Superior temporal gyrus (tissue), 1 donor: ENCODE results near the gene ESPNL.

Experiments
- DNase-seq: peaks from one replicate; pipeline ENCODE4 v3.0.0-alpha.2; 2016; ENCODE audit errors: extremely low spot score

ESPNL gene

DNA sequence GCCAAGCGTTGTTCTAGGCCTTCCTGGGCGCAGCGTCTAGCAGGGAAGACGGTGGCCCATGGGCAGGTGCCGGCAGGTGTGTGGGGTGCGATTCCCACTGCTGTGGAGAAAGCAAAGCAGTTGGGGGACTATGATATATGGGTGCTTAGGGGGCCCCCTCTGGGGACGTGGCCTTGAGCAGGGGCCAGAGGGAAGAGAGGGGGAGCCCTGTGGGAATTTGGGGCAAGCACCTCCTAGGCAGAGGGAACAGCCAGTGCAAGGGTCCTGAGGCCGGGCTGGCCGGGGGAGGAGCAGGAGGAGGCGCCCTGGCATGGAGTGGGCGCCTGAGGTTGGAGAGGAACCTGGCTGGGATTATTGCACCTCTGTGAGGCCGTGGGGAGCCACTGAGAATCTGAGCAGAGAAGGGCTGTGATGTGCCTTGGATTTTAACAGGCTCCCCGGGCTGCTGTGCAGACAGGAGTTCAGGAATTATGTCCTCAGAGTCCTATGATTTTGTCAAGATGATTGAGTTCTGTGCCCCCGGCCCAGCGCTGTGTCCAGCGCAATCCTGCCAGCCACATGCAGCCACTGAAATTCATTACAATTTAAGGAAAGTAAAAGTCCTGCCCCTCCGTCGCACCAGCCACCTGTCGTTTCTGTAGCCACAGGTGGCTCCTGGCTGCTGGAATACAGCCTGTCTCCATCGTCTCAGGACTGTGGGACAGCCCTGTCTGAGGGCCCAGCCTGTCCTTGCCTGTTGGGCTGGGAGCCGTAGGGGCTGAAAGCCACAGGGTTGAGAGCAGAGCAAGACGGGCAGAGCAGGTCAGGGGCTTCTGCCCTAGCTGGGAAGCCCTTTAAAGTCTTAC is 29.2 kb downstream of the ESPNL start:
- no peak for DNase-seq

DNA sequence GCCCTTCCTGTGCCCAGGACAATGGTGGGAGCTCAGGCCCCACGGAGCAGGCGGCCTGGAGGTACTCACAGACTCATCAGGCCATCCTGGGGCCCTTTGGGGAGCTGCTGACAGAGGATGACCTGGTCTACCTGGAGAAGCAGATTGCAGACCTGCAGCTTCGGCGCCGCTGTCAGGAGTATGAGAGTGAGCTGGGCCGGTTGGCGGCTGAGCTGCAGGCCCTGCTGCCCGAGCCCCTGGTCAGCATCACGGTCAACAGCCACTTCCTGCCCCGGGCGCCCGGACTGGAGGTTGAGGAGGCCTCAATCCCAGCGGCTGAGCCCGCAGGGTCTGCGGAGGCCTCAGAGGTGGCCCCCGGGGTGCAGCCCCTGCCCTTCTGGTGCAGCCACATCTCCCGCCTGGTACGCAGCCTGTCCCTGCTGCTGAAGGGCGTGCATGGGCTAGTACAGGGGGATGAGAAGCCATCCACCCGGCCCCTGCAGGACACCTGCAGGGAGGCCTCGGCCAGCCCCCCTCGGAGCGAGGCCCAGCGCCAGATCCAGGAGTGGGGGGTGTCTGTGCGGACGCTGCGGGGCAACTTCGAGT is 30.1 kb downstream of the ESPNL start:
- DNase-seq, result no peak

DNA sequence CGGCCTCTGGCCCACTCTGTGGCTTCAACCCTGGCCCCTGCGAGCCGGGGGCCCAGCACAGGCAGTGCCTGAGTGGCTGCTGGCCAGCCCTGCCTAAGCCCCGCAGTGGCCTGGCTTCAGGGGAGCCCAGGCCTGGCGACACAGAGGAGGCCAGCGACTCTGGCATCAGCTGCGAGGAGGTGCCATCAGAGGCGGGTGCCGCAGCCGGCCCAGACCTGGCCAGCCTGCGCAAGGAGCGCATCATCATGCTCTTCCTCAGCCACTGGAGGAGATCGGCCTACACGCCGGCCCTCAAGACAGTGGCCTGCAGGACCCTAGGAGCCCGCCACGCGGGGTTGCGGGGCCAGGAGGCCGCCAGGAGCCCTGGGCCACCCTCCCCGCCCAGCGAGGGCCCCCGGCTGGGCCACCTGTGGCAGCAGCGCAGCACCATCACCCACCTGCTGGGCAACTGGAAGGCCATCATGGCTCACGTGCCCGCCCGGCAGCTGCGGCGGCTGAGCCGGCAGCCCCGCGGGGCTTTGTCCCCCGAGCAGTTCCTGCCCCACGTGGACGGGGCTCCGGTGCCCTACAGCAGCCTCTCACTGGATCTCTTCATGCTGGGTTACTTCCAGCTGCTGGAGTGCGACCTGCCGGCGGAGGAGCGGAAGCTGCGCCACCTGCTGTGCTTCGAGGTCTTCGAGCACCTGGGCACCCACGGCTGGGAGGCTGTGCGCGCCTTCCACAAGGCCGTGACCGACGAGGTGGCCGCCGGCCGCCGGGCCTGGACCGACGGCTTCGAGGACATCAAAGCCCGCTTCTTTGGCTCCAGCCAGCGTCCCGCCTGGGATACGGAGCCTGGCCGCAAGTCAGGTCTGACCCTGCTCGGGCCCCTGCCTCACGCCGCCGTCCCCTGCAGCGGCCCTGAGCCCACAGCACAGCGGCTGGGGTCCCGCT is 30.8 kb downstream of the ESPNL start:
- DNase-seq, result no peak

DNA sequence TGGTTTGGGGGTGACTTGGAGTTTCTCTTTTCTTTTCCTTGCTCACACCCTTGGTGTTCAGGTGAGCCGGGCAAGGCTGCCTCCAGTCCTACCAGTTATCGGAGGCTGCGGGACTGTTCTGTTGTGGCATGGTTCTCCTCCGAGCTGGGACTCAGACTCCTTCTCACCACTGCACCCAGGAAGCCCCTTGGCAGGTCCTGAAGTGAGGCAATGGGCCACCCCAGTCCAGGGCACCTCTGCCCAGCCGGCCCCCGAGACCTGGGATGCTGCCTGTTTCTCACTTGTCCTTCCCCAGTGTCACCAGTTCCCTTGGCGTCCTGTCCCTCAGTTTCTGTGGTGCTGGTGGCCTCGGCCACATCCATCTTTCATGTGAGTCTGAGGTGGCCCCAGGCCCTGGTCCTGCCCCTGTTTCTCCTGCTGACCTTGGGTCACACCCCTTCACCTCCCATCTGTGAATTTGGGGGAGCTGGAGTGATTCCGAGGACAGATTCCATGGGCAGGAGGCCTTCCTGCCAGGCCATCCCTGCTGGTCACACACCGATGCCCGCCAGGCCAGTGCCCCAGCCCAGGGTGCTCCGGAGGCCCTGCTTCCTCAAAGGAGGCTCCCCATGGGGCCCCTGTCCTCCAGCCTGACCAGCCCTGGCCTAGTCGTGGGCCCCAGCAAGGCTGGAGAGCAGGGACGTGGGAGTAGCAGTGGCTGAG is 31.8 kb downstream of the ESPNL start:
- DNase-seq, result no peak

DNA sequence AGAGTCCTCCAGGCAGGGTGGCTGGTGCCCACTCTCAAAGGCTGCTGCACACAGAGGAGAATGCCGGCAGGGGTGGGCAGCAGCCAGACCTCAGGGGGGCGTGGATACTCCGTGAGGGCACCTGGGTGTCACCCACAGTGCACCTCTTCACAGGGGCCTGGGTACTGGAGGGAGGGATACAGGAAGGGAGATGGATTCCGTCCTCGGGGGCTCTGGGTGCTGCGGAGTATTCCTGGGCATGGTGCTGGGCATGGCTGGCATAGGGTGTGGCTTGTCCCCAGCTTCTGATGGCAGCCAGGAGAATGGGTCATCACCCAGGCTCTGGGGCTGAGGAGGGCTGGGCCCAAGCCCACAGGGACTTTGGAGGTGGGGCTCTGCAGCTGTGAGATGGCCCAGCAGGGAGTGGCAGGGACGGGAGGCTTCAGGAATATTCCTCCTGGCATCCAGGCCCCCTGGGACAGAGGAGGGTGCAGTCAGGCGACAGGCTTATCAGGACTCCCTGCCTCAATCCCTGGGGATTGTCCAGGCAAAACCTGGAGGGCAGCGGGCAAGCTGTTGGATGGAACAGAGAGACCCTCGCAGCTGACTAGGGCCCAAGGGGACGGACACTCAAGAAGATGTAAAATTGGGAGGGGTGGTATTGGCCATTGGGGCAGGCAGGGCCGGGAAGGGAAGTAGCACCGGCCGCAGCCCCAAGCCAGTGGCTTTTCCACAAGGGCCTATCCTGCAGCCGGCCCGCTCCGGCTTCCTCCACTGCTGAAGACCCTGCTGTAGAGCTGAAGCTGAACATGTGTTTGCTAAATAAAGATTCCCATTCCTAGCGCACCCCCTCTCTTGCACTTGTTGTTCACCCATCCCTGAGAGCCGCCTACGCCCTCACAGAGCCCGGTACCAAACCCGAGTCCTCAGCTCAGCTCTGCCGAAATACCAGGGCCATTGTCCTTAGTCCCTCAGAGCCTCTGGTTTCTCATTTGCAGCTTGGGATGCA is 32.6 kb downstream of the ESPNL start:
- no peak for DNase-seq

DNA sequence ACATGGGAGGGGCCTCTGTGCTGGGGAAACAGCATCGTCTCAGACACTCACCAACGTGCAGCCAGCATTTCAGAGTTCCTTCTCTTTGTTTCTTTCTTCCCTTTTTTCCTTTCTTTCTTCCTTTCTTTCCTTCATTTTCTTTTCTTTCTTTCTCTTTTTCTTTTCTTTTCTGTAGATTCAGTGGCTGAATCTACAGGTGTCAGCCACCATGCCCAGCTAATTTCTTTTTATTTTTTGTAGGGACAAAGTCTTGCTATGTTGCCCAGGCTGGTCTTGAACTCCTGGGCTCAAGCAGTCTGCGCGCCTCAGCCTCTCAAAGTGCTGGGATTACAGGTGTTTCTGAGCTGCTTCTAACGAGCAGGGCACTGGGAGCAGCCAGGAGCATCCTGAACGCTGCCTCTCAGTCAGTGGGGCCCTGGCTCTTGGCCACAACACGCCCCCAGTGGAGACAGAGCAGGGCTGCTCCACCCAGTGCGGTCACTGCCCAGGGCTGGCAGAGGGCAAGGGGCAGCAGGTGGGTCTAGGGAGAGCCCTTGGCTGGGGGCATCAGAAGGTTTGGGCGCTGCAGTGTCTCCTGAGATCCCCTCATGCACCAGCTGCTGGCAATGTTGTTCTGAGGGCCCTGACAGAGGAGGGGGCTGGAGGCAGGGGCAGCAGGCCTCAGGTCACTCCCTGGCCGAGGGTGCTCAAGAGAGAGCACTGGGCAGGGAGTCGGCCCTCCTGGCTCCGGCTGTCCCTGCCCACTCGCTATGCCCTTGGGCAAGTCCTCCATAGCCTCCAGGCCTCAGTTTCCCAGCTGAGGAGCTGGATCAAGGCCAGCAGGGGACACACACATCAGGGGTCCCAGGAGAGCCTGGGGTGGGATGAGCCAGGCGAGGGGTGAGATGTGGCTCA is 33.6 kb downstream of the ESPNL start:
- no peak for DNase-seq

DNA sequence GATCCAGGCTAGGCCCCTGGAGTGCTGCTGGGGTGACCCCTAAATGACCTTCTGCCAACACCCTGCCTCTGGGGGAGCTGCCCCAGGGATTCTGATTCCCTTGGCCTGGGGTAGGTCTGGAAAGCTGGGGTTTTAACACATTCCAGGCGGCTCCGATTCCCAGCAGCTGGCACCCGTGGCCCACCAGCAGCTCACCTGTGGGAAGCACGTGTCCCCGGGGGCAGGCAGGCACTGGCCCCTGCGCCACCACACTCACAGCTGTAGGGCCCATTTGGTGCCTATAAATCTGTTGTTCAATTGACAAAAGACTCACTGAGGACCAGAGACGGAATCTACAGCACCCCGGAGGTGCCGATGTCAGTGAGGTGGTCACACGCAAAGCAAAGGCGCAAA is 34.2 kb downstream of the ESPNL start:
- DNase-seq, result no peak

DNA sequence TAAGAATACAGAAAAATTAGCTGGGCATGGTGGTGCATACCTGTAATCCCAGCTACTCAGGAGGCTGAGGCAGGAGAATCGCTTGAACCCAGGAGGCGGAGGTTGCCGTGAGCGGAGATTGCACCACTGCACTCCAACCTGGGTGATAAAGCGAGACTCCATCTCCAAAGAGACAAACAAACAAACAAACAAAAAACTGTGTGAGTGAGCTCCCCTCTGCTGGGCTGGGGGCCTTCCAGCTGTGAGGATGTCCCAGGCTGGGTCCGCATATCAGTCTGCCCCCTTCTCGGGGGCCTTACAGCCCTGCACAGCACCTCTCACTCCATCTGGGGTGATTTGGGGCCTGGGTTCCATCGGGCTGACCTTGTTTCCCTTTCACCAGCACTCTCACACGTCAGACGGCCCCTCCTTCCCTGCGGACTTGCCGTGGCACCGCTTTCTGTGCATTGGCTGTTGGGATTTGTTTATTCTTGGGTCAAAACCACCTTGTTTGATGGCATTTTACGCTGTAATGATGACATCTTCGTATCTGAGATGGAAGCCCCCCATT is 35.5 kb downstream of the ESPNL start:
- DNase-seq, result no peak

DNA sequence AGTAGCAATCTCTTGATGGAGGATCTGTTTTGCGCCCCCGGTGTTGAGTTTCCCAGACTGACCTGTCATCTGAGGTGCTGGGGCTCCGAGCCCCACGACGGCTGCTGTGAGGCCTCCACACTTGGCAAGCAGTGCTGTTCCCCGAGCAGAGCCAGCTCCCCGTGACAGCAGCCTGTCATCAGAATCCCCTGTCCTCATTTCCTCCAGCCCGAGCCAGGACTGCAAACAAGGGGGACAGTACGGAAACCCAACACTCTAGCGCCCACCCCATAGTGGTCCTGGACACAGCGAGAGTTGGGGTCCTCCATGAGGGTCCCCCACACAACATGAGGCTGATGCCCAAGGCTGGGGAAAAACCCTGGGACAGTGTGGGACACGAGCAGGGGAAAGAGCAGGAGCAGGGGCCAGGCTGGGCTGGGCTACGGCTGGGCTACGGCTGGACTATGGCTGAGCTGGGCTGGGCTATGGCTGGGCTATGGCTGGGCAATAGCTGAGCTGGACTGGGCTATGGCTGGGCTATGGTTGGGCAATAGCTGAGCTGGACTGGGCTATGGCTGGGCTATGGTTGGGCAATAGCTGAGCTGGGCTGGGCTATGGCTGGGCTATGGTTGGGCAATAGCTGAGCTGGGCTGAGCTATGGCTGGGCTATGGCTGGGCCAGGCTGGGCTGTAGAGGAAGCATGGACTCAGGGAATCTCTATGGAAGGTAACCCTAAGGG is 36.8 kb downstream of the ESPNL start:
- no peak for DNase-seq

DNA sequence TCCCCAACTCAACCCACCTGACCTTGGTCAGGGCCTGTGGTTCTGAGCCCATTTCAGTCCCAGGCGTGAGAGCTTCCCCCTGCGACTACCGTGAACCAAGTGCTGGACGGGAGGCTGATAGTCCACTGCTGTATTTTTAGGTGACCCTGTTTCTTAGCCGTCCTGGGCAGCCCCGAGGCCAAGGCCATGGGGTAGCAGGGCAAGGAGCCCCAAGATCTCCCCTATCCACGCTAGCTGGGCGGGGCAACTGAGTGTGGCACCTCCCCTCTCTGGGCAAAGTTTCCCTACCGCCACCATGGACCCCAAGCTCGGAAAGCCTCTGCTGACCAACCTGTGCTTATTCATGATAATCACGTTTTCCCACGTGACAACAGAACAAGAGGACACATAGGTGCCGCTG is 37.7 kb downstream of the ESPNL start:
- no peak for DNase-seq

DNA sequence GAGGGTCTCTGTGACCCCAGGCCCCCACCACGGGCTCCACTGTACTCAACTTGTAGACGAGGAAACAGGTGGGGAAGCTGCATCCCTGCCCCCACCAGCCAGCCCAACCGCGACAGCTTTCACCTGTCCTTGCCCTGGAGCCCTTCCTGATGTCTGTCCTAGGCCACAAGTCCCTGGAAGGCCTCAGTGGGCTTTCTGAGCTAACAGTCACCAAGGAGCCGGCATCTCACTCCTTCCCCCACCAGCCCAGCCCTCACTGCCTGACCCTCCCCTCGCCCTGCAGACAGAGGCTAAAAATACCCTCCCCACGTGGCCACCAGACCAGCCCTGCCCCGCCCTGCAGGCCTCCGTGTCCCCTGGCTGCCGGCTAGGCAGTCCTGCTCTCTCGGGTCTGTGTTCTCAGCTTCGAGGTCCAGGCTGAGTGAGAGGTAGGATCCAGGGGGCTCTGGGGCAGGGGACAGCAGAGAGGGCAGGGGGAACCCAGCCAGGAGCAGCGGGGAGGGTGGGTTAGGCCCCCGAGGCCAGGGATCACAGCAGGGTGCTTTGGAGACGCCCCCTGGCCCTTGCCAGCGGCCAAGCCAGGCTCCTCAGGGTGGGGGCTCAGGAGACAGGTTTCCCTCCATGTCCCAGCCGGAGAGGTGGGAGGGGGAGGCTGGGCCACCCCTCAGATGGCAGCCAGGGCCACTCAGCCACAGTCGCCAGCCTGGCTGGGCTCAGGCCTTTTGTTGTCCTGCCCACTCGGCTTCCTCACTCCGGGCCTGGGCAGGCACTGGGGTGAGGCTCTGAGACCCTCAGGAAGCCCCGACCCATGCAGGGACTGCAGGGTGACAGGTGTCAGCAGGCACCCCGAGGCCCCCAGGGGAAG is 38.4 kb downstream of the ESPNL start, which contains the start of gene KLHL30:
Gene KLHL30 (plus strand): TSS at position 338 of the 865 bp plus-strand sequence. CDS start 2,087 bp downstream, outside the sequence.
- no peak for DNase-seq

DNA sequence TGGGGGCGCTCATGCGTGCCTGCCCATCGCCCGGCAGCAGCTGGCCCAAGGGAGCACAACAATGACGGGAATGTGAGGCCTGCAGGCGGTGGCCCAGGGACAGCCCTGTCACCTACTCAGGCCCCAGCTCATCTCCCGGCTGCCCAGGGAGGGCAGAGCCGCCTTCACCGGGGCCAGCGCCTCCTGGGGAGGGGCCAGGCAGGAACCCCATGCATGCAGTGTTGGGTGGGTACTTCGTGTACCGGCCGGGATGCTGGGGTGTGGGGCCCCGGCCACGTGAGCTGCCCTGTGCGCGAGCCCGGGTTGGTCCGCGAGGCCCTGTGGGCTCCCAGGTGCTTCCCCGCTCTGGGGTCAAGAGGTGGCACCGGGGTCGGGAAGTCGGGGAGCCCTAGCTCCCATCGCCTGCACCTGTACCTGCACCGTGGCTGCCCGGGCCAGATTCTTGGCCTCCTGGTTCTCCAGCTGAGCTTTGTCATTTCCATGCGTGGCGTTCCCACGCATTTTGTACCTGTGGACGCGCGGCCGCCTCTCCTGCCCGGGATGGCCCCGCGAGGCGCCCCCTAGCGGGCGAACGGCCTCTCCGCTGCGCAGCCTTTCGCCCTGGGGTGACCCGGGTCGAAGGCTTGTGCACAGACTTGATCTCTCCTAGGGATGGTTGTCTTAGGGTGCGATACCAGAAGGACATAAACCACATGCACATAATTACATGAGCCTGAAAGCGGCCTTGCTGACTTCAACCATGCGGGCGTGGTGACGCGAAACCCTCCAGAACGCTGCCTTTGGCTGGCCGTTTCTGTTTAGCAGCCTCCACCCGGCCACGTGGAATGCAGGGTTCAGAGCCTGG is 39.3 kb downstream of the ESPNL start:
- no peak for DNase-seq

DNA sequence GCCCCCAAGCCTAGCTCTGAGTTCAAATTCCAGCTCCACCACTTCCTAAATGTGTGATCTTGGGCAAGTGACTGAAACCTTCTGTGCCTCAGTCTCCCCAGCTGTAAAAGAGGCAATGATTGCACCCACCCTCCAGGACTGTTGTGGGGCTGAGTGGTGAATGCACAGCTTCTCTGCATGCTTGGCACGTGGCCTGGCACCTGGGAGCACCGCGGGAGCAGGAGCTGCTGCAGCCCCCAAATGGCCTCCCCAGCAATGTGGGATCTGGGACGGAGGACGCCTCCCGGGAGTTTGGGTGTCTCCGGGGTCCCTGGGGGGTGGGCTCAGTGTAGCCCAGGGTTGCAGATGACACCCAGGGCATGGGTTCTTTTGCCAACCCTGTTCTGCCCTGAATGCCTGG is 39.9 kb downstream of the ESPNL start:
- DNase-seq, result no peak

DNA sequence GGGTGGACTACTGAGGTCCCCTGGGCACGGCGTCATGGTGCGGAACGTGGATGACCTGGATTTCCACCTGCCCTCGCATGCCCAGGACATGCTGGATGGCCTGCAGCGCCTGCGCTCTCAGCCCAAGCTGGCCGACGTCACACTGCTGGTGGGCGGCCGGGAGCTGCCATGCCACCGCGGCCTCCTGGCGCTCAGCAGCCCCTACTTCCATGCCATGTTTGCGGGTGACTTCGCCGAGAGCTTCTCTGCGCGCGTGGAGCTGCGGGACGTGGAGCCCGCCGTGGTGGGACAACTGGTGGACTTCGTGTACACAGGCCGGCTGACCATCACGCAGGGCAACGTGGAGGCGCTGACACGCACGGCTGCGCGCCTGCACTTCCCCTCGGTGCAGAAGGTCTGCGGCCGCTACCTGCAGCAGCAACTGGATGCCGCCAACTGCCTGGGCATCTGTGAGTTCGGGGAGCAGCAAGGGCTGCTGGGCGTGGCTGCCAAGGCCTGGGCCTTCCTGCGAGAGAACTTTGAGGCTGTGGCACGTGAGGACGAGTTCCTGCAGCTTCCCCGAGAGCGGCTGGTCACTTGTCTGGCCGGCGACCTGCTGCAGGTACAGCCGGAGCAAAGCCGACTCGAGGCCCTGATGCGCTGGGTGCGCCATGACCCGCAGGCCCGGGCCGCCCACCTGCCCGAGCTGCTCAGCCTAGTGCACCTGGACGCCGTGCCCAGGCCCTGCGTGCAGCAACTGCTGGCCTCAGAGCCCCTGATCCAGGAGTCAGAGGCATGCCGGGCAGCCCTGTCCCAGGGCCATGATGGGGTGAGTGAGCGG is 40.8 kb downstream of the ESPNL start:
- no peak for DNase-seq

DNA sequence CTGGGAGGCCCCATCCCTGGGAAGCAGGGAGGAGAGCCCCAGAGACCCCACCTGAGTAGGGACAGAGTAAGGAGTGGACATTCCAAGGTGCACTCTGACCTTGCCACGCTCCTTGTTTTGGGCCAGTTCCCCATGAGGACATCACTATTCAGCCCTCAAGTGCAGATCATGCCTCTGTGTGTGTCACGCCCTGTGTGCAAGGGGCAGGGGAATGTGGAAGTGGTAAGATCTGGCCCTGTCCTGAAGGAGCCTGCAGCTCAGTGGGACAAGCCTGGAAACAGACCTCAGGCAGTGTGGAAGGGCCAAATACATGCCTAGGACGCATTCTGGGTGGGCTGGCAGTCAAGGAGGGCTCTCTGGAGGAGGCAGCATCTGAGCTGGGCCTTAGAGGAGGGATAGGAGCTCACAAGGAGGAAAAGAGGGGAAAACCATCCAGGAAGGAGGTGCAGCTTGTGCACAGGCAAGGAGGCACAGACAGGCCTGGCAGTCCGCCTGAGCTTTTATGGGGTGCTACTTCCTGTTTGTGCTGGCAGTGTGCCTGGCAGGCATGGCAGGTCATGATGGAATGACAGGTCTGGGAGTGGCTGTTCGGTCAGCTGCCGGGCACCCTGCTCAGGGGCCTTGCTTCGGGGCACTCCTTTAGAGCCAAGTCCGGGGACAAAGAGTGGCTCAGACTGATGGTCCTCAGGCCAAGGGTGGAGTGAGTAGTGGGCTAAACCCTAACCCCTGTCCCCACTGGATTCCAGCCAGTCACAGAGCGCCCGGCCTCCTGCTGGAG is 41.6 kb downstream of the ESPNL start:
- no peak for DNase-seq
